Measurements from ENCODE around the gene NAV3. TPM values are rescaled to one million over a fixed set of nuclear protein-coding genes. Genes with fewer than 3 reads are reported as not detected.

Gene NAV3
- total RNA-seq, 1 donor, result under 0.01 TPM

GRCh38 chr12:77818351-77818750 lies 12.3 kb upstream of the NAV3 start:
- Histone ChIP-seq H3K4me3 (ENCODE audit: low read length) (no peak overlapping the region), H3K9me3 (ENCODE audit: low read depth, low read length) (no peaks in the 10 kb centered on the region), H3K27me3 (ENCODE audit: insufficient read depth, low read length) (no peaks in the 10 kb centered on the region), H3K4me1 (ENCODE audit: insufficient read depth, low read length) (no peaks in the 10 kb centered on the region)

GRCh38 chr12:77821699-77822203 lies 8.9 kb upstream of the NAV3 start:
- no peaks in the 10 kb centered on the region for H3K4me1 ChIP-seq (ENCODE audit: insufficient read depth, low read length)
- no peaks in the 10 kb centered on the region for H3K9me3 ChIP-seq (ENCODE audit: low read depth, low read length)
- H3K27me3 ChIP-seq (ENCODE audit: insufficient read depth, low read length), result no peaks in the 10 kb centered on the region
- H3K4me3 ChIP-seq (ENCODE audit: low read length), result no peak overlapping the region

- Histone ChIP-seq H3K9me3 (ENCODE audit: low read depth, low read length) (no peaks in the 10 kb centered on the region), H3K4me1 (ENCODE audit: insufficient read depth, low read length) (no peaks in the 10 kb centered on the region), H3K27me3 (ENCODE audit: insufficient read depth, low read length) (no peaks in the 10 kb centered on the region), H3K4me3 (ENCODE audit: low read length) (no peak overlapping the region)
These were observed 2.6 kb downstream of the NAV3 start for GRCh38 chr12:77833329-77833728.

- Histone ChIP-seq H3K4me1 (ENCODE audit: insufficient read depth, low read length) (no peaks in the 10 kb centered on the region), H3K9me3 (ENCODE audit: low read depth, low read length) (no peaks in the 10 kb centered on the region), H3K4me3 (ENCODE audit: low read length) (no peak overlapping the region), H3K27me3 (ENCODE audit: insufficient read depth, low read length) (no peaks in the 10 kb centered on the region)
These were observed 3.9 kb downstream of the NAV3 start for GRCh38 chr12:77834618-77835017.

- no peaks in the 10 kb centered on the region for H3K27me3 ChIP-seq (ENCODE audit: insufficient read depth, low read length)
- H3K4me3 ChIP-seq (ENCODE audit: low read length), result no peak overlapping the region
- no peaks in the 10 kb centered on the region for H3K9me3 ChIP-seq (ENCODE audit: low read depth, low read length)
- H3K4me1 ChIP-seq (ENCODE audit: insufficient read depth, low read length), result no peaks in the 10 kb centered on the region
These were observed 5.3 kb downstream of the NAV3 start for GRCh38 chr12:77835969-77836368.

GRCh38 chr12:77837876-77838291 lies 7.2 kb downstream of the NAV3 start:
- no peaks in the 10 kb centered on the region for H3K9me3 ChIP-seq (ENCODE audit: low read depth, low read length)
- H3K4me3 ChIP-seq (ENCODE audit: low read length), result no peak overlapping the region
- H3K4me1 ChIP-seq (ENCODE audit: insufficient read depth, low read length), result no peaks in the 10 kb centered on the region
- no peaks in the 10 kb centered on the region for H3K27me3 ChIP-seq (ENCODE audit: insufficient read depth, low read length)

- H3K4me1 ChIP-seq (ENCODE audit: insufficient read depth, low read length), result no peaks in the 10 kb centered on the region
- H3K4me3 ChIP-seq (ENCODE audit: low read length), result no peak overlapping the region
- no peaks in the 10 kb centered on the region for H3K27me3 ChIP-seq (ENCODE audit: insufficient read depth, low read length)
- no peaks in the 10 kb centered on the region for H3K9me3 ChIP-seq (ENCODE audit: low read depth, low read length)
These were observed 10.8 kb downstream of the NAV3 start for GRCh38 chr12:77841521-77841920.

- Histone ChIP-seq H3K4me3 (ENCODE audit: low read length) (no peak overlapping the region), H3K9me3 (ENCODE audit: low read depth, low read length) (no peaks in the 10 kb centered on the region), H3K4me1 (ENCODE audit: insufficient read depth, low read length) (no peaks in the 10 kb centered on the region), H3K27me3 (ENCODE audit: insufficient read depth, low read length) (no peaks in the 10 kb centered on the region)
These were observed 11.7 kb downstream of the NAV3 start for GRCh38 chr12:77842430-77842829.

GRCh38 chr12:77845831-77846230 lies 15.1 kb downstream of the NAV3 start:
- H3K27me3 ChIP-seq (ENCODE audit: insufficient read depth, low read length), result no peaks in the 10 kb centered on the region
- H3K9me3 ChIP-seq (ENCODE audit: low read depth, low read length), result no peaks in the 10 kb centered on the region
- H3K4me3 ChIP-seq (ENCODE audit: low read length), result no peak overlapping the region
- no peaks in the 10 kb centered on the region for H3K4me1 ChIP-seq (ENCODE audit: insufficient read depth, low read length)

- no peak overlapping the region for H3K4me3 ChIP-seq (ENCODE audit: low read length)
These were observed 16.4 kb downstream of the NAV3 start for GRCh38 chr12:77847060-77847541.

GRCh38 chr12:77847680-77848431 lies 17.2 kb downstream of the NAV3 start:
- H3K9me3 ChIP-seq (ENCODE audit: low read depth, low read length), result no peaks in the 10 kb centered on the region
- no peaks in the 10 kb centered on the region for H3K27me3 ChIP-seq (ENCODE audit: insufficient read depth, low read length)
- no peak overlapping the region for H3K4me3 ChIP-seq (ENCODE audit: low read length)
- H3K4me1 ChIP-seq (ENCODE audit: insufficient read depth, low read length), result no peaks in the 10 kb centered on the region

More at GRCh38 chr12:77847060-77847541, 16.4 kb downstream of the NAV3 start:
- no peaks in the 10 kb centered on the region for H3K9me3 ChIP-seq (ENCODE audit: low read depth, low read length)
- H3K4me1 ChIP-seq (ENCODE audit: insufficient read depth, low read length), result no peaks in the 10 kb centered on the region
- no peaks in the 10 kb centered on the region for H3K27me3 ChIP-seq (ENCODE audit: insufficient read depth, low read length)

- Histone ChIP-seq H3K27me3 (ENCODE audit: insufficient read depth, low read length) (no peaks in the 10 kb centered on the region), H3K4me3 (ENCODE audit: low read length) (no peak overlapping the region), H3K9me3 (ENCODE audit: low read depth, low read length) (no peaks in the 10 kb centered on the region), H3K4me1 (ENCODE audit: insufficient read depth, low read length) (no peaks in the 10 kb centered on the region)
These were observed 19.4 kb downstream of the NAV3 start for GRCh38 chr12:77850129-77850528.

- H3K4me3 ChIP-seq (ENCODE audit: low read length), result no peak overlapping the region
- H3K9me3 ChIP-seq (ENCODE audit: low read depth, low read length), result no peaks in the 10 kb centered on the region
- no peaks in the 10 kb centered on the region for H3K4me1 ChIP-seq (ENCODE audit: insufficient read depth, low read length)
- no peaks in the 10 kb centered on the region for H3K27me3 ChIP-seq (ENCODE audit: insufficient read depth, low read length)
These were observed 20.0 kb downstream of the NAV3 start for GRCh38 chr12:77850698-77851097.

GRCh38 chr12:77855548-77855947 lies 24.9 kb downstream of the NAV3 start:
- Histone ChIP-seq H3K4me3 (ENCODE audit: low read length) (no peak overlapping the region), H3K27me3 (ENCODE audit: insufficient read depth, low read length) (no peaks in the 10 kb centered on the region), H3K9me3 (ENCODE audit: low read depth, low read length) (no peaks in the 10 kb centered on the region), H3K4me1 (ENCODE audit: insufficient read depth, low read length) (no peaks in the 10 kb centered on the region)

- H3K4me1 ChIP-seq (ENCODE audit: insufficient read depth, low read length), result no peaks in the 10 kb centered on the region
- H3K9me3 ChIP-seq (ENCODE audit: low read depth, low read length), result no peaks in the 10 kb centered on the region
- H3K27me3 ChIP-seq (ENCODE audit: insufficient read depth, low read length), result no peaks in the 10 kb centered on the region
These were observed 30.6 kb downstream of the NAV3 start for GRCh38 chr12:77861317-77861716.

GRCh38 chr12:77865178-77865577 lies 34.5 kb downstream of the NAV3 start:
- H3K4me1 ChIP-seq (ENCODE audit: insufficient read depth, low read length), result no peaks in the 10 kb centered on the region
- H3K27me3 ChIP-seq (ENCODE audit: insufficient read depth, low read length), result no peaks in the 10 kb centered on the region
- no peak overlapping the region for H3K4me3 ChIP-seq (ENCODE audit: low read length)
- no peaks in the 10 kb centered on the region for H3K9me3 ChIP-seq (ENCODE audit: low read depth, low read length)

More at GRCh38 chr12:77861317-77861716, 30.6 kb downstream of the NAV3 start:
- no peak overlapping the region for H3K4me3 ChIP-seq (ENCODE audit: low read length)

All from mononuclear cell (primary cell).